ENCODE results near the gene ERG.

Gene ERG

DNA sequence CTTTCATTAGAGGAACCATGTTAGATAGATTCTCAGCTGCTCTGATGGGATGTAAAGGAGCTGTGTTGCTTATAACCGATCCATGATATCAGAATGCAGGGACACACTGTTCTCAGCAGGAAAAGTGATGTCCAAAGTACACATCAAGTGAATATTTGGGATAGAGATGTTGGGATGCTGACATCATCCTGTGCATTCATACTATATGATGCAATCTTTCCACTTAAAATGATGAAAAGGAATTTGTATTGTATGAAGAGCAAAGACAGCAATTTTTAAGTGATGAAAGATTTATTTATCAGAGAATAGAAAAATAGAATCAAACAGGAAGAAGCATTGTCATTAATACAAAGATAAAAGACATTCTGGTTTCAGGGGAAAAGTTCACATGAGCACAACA, 110.1 kb downstream of the ERG start:
- DNase-seq, result no peak

DNA sequence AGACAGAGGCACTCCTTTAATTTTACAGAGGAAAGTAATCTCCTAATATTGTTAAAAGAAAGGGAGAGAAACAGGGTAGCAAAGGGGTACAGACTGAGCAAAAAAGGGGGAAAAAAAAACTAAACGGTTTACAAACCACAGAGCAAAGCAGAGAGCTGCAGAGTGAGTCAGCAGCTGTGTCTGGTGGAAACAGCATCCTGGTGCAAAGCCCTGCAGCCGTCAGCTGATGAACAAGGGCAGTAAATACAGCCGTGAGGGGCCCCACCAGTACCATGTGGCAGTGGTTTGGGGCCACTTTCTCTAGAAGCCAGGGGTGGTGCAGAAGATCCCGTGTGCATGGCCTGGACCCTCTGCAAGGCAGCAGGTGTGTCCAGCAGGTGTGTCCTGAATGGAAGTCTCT, 111.3 kb downstream of the ERG start:
- DNase-seq, result no peak

DNA sequence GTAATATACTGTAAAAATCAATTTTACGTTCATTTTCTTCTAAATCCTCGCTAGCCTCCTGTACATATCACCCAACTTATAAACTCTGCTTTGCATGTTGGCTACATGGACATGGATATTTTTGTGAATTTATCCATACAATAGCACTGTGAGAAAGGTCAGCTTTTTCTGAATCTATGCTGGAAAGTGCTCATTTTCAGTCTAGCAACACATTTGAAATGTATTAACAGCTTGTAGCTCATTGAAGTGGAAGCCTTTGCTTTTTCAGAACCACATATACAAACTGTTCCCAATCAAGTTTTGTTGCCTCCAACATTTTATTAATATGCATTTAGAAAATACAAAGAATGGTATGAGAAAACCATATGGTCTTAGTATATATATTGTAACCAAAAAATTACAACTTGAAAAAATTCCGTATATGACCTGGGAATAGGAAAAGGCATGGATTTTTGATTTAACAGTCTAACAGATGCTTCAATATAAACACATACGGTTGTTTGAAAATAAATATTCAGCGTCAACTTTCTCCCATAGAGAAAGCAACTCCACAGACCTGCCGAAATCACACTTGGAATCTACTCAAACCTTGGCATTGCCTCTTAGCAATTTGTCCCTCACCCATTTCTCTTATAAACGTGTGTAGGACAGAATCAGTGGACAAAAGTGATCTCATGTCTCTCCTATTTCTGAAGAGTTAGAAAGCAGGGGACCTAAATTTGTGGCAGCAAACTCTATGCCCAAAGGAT, 112.7 kb downstream of the ERG start:
- no peak for DNase-seq

DNA sequence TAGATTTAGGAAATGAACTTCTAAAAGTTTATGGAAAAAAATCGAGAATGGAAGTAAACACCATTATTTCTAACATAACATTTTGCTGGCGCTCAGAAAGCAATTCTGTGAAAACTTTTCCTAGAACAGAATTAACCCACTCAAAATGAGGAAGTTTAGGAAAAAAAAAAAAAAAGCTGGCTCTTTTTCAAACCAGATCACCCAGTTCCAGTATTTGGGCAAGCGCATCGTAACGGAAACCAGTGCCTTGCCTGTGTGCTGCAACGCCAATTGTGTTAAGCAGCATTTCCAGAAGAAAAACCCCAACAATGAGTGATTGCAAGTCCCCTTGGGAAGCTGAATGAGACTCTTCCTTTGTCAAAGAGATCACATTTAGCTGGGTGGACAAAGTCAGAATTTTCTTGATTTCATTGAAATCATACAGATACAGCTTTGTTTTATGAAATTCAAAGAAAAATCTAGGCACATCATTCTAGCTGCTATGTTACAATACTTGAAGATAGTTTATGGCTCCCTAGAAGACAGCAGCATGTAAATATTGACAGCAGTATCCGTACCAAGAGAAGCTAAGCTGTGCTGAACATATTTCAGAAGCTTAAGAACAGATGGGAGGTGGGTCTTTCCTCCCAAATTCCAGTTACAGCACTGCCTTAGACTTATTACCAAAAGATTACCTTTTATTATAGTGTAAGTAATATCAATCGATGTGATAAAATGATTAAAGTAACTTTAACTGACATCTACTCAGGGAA, 113.4 kb downstream of the ERG start:
- DNase-seq, result no peak

DNA sequence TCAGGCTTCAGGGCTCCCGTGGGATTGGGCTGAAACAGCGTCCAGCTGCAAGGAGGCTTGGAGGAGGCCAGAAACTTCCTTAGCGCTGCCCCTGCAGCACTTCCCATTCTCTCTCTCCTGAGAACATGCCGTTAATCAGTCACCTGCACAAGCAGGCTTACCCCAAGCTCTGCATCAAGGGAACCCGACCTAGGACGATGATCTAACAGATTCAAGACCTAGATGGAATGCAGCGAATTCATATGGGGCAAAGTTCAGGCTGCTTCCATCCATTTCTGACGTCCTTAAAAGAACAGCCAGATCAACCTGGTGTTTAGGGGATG, 114.1 kb downstream of the ERG start:
- no peak for DNase-seq

DNA sequence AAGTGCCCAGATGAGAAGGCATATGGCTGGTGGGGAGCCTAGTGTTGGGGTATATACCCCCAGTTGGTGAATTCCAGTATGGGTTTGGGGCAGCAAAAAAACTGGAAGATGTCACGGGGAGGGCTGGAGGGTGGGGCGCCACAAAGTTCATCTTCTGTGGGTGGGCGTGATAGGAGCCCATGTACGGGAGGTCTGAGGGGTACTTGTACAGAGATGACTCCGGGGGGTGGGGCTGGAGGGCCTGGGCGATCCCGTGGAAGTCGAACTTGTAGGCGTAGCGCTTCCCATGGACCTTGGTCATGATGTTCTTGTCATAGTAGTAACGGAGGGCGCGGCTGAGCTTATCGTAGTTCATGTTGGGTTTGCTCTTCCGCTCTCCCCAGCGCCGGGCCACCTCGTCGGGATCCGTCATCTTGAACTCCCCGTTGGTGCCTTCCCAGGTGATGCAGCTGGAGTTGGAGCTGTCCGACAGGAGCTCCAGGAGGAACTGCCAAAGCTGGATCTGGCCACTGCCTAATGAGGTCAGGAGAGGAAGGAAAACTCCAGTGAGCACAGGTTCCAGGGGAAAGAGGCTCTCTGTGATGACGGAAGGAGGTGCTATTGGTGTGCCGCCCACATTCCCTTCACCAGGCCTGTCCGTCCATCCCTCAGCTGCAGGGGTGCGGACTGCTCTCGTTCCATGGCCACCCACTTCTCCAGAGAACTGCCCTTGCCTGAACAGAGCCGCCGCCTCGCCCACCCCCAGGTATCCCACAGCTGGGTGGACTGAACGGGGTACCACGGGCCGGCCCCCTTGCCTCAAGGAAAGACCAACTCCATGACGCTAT, 114.7 kb downstream of the ERG start:
- DNase-seq, result no peak

DNA sequence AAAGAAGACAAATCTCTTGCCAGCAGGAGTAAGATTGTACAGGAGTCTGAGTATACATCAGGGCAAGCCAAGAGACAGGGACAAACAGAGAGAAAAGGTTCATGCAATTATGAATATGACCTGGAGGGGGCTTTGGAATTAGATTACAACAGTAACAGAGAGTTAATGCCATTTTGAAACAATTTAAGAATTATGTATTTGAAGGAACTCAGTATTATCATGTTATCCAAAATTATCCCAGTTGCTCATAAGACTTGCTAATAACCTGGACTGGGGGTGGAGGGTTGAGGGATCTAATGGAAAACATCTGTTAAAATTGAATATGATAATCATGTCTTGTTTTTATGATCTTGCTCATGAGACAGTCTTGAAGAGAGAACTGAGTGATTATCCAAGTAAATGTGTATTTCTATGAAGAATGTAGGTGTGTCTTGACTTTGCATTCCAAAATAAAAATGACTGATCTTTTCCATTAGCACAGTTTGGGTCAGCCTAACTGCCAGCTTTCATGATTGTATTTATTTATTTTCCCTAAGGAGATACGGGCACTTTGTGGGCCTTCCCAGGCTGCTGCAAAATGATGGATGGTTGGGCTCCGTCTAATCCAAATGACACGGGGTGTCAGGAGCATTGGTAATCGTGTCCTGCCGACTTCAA, 117.7 kb downstream of the ERG start:
- no peak for DNase-seq

DNA sequence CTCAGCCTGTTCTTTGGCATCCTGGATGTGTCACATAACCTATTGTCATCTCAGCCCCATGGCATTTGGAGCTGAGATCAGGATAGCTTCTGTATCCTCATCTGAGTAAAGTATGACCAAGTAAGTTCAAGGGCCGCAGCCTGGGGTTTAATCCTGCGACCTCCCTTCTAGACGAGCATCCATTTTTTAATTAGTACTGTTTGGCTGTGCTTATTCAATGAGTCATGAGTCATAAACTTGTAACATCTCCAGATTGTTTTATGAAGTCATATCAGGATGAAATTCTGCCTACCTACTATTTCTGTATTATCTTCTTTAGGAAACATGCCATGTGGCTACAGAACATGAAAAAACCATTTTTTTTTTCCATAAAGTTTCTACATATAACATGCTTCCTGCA, 119.1 kb downstream of the ERG start:
- no peak for DNase-seq

DNA sequence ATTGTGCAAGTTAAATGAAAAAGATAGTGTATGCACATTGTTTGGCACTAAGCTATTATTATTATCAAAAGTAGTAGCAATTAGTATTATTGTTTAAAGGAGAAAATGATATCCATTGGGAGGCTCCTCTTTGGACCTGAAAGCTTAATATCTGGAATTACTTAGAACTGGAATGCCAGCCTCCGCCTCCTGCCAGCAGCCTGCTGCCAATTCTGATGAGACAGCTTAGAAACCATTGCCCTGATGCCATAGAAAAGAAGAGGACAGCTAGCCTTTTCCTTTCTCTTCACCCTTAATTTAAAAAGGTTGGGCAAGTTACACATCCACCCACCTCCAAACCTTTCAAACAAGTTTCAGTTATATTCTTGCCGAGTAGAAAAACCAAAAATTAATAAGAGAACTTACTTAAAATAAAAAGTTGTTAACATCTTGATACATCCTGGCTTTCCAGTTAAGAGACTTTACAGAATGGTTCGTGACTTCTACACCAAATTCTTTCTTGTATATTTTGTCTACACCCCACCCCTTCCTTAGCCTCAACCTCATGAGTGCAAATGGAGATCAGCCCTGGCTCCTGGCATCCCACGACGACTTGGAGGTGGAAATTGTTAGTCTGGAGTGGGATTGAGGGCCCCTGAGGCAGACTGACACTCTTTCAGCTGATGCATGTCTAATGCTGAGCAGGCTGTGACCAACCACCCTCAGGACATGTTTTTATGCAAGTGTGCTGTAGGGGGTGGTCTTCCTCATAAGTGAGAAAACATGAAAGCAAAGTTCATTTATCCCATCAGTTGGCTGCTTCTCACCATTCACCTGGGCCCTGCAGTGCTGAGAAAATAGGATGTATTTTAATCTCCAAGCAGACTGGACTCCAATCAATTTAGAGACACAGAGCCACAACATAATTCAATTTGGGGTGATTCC, 120.8 kb downstream of the ERG start:
- DNase-seq, result no peak

DNA sequence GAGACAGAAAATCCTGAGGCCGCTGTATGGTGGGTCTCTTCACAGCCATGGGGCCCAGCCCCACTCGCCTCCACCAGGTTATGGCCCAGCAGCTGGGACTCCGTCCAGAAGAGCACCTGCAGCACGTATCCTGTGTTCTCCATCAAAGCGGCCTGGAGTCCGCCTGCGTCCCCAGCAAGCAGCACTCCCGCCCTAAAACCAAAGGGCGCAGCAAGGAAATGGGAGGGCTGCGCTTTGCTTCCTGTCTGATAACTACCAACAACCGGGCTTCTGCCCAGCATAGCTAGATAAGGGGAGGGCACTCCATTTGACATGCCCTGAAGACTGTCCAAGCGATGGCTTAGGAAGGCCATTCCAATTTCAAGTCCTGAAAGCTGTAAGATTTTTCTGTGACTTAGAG, 121.6 kb downstream of the ERG start:
- DNase-seq, result no peak

DNA sequence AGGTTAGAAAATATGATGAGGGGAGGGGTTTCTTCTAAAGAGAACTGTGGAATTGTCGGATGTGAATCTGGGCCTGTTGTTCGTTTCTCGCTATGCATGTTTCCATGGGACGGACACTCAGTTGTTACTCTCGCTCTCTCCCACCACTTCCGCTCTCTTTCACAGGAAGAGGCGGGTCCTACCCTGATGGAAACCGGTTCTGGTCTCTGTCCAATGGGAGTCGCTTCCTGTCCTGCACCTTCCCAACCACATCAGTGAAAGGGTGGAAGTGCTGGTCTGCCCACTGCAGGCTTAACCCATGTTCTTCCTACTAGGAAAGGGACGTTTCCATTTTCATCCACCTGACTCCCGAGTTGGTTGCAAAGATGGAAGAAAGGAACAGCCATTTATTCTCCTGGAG, 122.0 kb downstream of the ERG start:
- DNase-seq, result no peak

DNA sequence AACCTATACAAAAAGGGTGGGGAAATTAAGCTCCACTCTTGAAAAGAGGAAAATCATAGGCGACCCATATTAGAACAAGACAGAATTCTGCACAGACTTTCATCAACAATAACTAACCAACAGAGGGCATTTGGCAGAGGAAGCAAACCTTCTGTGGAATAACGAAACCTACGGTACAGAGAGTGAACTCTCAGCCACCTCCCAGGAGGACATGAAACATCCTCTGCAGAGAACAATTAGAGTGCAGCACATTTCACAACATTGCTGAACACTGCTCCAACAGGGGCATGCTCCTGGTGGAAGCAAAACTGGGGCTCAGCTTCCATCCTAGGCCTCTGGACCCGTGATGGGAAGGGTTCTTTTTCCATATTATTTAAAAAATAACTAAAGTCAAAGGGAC, 130.6 kb downstream of the ERG start:
- DNase-seq, result no peak

DNA sequence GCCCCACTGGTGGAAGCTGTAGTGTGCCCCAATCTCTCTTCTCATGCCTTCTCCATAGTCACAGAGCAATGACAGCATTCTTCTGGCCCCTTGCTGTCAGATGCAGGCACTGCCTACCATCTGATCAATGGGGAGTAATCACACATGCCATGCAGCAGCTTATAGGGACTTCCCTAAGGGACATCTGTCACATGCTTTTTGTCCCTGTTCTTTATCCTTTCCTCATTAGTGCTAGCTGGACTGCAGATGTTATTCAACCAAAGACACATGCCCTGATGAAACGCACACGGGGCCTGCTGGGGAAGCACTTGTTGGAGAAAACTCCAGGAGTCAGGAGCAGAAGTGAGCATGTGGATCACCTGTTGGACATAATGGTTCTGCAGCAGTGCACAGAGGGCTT, 132.8 kb downstream of the ERG start:
- DNase-seq, result no peak

DNA sequence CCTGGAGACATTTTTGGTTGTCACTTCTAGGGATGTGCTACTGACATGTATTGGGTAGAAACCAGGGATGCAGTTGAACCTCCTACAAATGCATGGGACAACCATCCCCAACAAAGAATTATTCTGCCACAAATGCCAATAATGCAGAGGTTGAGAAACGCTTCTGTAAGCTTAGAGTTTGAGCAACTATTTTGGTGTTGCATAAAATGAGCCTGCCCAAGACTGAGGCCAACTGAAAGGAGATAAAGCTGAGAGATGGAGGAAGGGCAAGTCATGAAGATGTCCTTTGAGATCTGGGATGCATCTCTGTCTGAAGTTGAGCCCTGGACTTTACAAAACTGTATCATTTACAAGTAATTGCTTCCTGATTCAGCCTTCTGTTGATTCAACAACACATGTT, 134.6 kb downstream of the ERG start:
- DNase-seq, result no peak

DNA sequence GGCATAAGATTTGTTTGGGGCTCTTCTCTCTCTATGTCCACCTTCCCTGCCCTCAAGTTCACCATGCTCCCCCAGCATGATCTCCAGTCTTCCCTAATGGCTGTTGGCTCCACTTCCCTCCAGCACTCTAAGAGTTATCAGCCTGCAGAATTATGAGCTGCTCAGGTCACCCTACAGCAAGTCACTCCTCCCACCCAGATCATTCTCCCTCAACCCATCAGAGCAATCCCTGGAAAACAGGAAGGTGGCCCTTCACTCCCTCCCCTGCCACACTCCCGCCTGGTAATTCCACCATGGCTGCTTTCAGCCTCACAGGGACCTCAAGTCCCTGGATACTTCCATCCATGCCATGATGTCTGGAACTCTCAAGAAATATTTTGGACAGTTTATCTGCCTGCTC, 137.0 kb downstream of the ERG start:
- no peak for DNase-seq

DNA sequence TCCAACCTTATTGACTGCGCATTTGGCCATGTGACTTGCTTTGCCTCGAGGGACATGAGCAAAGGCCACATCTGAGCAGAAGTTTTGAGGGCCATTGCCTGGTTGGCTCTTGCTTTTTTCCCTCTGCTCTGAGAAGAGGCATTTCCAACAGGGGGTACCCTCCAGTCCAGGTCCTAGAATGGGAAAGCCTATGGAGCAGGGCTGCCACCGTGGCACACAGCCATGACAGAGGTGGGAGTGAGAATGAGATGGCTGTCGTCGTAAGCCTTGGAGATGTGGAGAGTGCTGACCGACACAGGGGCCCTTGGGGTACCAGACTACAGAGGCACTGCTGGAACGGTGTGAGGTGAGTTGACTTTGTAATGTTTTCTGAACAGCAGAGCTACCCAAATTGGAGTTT, 138.4 kb downstream of the ERG start:
- no peak for DNase-seq

DNA sequence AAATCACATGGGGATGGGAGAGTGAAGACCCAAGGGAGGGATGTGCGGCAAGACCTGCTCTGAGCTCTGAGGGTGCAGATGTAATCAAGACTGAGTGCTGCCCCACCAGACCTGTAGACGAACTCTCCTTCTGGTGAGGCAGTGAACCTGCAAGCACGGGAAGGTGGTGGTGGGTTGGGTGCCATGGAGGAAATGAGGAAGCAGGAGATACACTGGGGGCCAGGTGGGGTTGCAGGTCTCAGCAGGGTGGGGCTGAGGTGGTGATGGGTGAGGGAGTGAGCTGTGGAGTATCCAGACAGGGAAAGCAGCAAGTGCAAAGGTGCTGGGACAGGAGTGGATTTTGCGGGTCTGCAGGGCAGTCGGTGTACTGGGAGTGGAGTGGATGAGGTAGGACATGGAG, 139.2 kb downstream of the ERG start:
- no peak for DNase-seq

DNA sequence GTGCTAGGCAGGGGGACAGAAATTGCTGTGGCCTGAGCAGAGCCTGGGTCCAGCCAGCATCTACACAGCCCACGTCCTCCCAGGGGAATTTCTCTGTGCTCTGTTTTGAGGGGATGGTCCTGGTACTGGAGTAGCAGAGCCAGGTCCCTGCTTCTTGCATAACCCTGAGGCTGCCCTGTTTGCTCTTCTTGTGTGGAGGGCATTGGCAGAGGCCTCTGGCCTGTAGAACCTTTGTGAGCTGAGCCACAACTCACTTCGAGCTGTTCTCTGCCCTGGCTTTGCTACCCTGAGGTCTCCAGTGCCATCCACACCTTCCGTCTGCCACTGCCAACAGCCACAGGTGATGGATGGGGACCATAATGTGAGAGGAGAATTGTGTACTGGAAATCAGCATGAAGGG, 139.6 kb downstream of the ERG start:
- DNase-seq, result no peak

DNA sequence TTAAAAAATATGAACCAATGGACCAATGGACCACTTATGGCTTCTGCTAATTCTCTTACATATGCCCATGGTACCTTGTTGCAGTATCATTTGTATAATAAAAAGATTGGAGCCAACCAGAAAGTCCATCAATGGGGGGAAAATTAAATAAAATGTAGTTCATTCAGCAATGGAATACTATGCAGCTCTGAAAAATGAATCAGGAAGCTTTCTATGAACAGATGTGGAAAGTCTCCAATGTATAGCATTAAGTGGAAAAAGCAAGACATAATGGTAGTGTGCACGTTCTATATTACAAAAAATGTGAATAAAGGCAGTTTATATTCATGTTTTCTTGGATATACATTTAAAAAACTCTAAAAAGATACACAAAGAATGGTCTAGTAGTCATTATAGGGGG, 140.2 kb downstream of the ERG start:
- DNase-seq, result no peak

DNA sequence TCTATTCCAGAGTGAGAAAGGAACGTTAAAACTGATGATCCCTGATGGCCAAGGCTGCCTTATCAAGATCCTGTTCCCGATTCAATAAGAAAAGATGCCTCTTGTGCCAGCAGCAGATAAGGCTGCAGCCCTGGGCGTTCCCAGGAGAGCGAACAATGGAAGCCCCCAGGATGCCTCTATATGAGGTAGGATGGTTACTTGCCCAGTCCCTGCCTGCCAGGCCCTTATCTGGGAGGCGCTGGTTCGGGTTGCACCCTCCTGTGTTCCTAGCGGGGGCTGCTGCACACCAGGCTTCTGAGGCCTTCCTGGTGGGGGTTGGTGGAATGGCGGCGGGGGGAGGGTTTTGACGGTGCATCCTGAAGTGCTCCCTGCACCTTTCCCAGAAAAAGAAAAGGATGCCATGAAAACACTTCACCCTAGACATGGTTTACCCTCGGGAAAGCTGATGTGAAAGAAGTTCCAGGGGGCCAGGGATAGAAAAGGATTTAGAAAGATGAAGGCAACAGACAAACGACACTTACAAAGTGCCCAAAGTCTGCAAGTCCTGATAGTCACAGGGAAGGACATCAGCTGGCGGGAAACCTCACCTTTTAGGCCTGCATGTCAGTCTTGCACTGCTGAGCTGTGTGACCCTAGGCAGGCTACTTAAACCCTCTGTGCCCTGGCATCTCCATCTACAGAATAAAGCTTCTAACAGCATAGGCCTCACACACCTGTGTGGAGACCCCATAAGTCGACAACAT, 141.2 kb downstream of the ERG start:
- no peak for DNase-seq

DNA sequence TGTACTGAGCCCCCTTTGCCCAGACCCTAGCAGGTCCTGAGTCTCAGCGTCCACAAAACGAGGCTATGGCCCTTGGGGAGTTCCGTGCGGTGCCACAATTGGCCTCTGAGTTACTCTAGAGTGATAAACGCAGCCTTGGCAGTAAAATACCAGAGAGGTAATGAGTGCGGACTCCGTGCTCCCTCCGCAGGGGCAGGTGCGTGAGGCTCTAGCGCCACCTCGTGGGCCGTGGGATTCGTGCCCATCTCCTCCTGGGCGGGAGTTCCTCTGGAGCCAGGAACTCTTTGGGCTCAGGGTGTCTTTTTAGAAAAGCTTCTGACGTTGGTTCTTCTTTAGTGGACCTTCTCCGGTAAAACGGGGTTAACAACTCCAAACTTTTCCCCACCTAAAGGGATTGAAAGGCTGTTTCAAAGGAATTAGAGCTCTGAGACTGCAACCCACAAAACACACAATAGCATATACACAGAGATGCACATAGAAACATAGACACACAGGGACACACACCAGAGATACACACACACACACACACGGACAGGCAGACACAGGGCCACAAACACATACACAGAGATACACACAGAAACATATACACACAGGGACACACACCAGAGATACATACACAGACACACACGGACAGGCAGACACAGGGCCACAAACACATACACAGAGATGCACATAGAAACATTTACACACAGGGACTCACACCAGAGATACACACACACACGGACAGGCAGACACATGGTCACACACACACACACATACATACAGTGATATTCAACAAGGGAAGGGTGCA, 142.1 kb downstream of the ERG start:
- peak; percentile 89 for DNase-seq
